ENCODE data around the gene COX7B2. TPM values are rescaled to one million over a fixed set of nuclear protein-coding genes. Genes with fewer than 3 reads are reported as not detected.

COX7B2 gene
- polyA plus RNA-seq, 3 donors, result not detected

GRCh38 chr4:46720055-46720454 lies 189.0 kb downstream of the COX7B2 start:
- no peak for DNase-seq

GRCh38 chr4:46717950-46718349 lies 191.1 kb downstream of the COX7B2 start:
- DNase-seq, result no peak

- DNase-seq, result no peak
These were observed 193.6 kb downstream of the COX7B2 start for GRCh38 chr4:46715468-46715867.

- DNase-seq, result no peak
These were observed 210.2 kb downstream of the COX7B2 start for GRCh38 chr4:46698891-46699290.

Other genes starting within 250 kb of the COX7B2 start
- under 1 TPM; 0.03 to 0.22 (median 0.13) TPM for gene GABRA4, start 84.3 kb upstream of the COX7B2 start, polyA plus RNA-seq (ENCODE audit: insufficient read length in 3 of 3)
- gene GABRB1, start 122.3 kb upstream of the COX7B2 start, polyA plus RNA-seq (ENCODE audit: insufficient read length in 3 of 3), result 1 to 10 TPM in 2 of 3 donors, under 1 TPM in 1; 0.27 to 1.2 (median 1.2) TPM

Data from renal pelvis (tissue), 4 donors.